SK-N-SH (cell line): ENCODE measurements around the gene CCDC87. TPM values are rescaled to one million over a fixed set of nuclear protein-coding genes. Genes with fewer than 3 reads are reported as not detected.
"Not testable (repeated sequence)": the region's sequence is repeated elsewhere in the genome, so short reads cannot be mapped to it uniquely, and the experiment has no call there.

Experiments used
- CTCF ChIA-PET: fragments of 300-600, 350-600 bp; formaldehyde crosslinking; extraction: SDS; loops from one replicate; lab custom pipeline; 2021; lab: Yijun Ruan, JAX
- POLR2A ChIA-PET: fragments of 350-600 bp; sonication (Branson Sonifier 250); formaldehyde crosslinking; extraction: SDS; loops from one replicate; lab custom pipeline; 2020; ENCODE audit warnings: antibody characterized with exemption, inconsistent platforms; lab: Yijun Ruan, JAX
- DNase-seq: peaks from one replicate; pipeline ENCODE4 v3.0.0; 2012
- H2AFZ ChIP-seq: fragments of 200-600 bp; sonication (generic); 2 replicates; pipeline ENCODE4 v1.8.1; 2016; ENCODE audit warnings: antibody characterized with exemption, mild to moderate bottlenecking, low read depth
- H3F3A ChIP-seq: fragments of 200-600 bp; sonication (generic); replicated peaks from 2 replicates; pipeline ENCODE3; 2016; ENCODE audit warnings: antibody characterized with exemption, mild to moderate bottlenecking; ENCODE audit not compliant: insufficient read depth
- H3K27ac ChIP-seq, 2 experiments: fragments of 200-500 bp in 1 of 2; fragments of 200-600 bp in 1 of 2; sonication (Bioruptor generic) in 1 of 2; sonication (generic), shearing (Covaris generic) in 1 of 2; 2 replicates each; pipeline versions ENCODE4 v1.5.1 to v1.6.1; 2014 to 2016; ENCODE audit warnings: low read depth in 2 of 2, inconsistent platforms in 1 of 2, low read length in 1 of 2, mild to moderate bottlenecking in 1 of 2, mixed read lengths in 1 of 2
- H3K27me3 ChIP-seq: fragments of 200-600 bp; sonication (generic), shearing (Covaris generic); 2 replicates; pipeline ENCODE4 v1.6.1; 2016; ENCODE audit warnings: mixed run types; ENCODE audit not compliant: insufficient read depth
- H3K36me3 ChIP-seq, 2 experiments: fragments of 200-500 bp in 1 of 2; fragments of 200-600 bp in 1 of 2; sonication (Bioruptor generic) in 1 of 2; sonication (generic) in 1 of 2; replicated peaks in 1 of 2; 2 replicates each; pipeline versions ENCODE3 to v1.5.1; 2014 to 2016; ENCODE audit warnings: low read length in 1 of 2, mild to moderate bottlenecking in 1 of 2; ENCODE audit not compliant: insufficient read depth in 2 of 2, control insufficient read depth in 1 of 2
- H3K4me1 ChIP-seq, 2 experiments: fragments of 200-500 bp in 1 of 2; fragments of 200-600 bp in 1 of 2; sonication (Bioruptor generic) in 1 of 2; sonication (generic), shearing (Covaris generic) in 1 of 2; 2 replicates each; pipeline versions ENCODE4 v1.5.1 to v1.6.1; 2014 to 2016; ENCODE audit warnings: low read depth in 1 of 2, low read length in 1 of 2, mixed run types in 1 of 2; ENCODE audit not compliant: insufficient read depth in 2 of 2, control insufficient read depth in 1 of 2
- H3K4me2 ChIP-seq: fragments of 200-600 bp; sonication (generic), shearing (Covaris generic); 2 replicates; pipeline ENCODE4 v1.6.1; 2017; ENCODE audit warnings: mixed run types
- H3K4me3 ChIP-seq, 2 experiments: fragments of 200-500 bp in 1 of 2; fragments of 200-600 bp in 1 of 2; sonication (Bioruptor generic) in 1 of 2; sonication (generic), shearing (Covaris generic) in 1 of 2; 2 replicates each; pipeline versions ENCODE4 v1.5.1 to v1.8.1; 2014 to 2016; ENCODE audit warnings: low read depth in 2 of 2, inconsistent platforms in 1 of 2, low read length in 1 of 2, mild to moderate bottlenecking in 1 of 2, mixed read lengths in 1 of 2, moderate library complexity in 1 of 2
- H3K79me2 ChIP-seq: fragments of 200-600 bp; sonication (generic); 2 replicates; pipeline ENCODE4 v1.8.1; 2017; ENCODE audit warnings: mild to moderate bottlenecking; ENCODE audit not compliant: insufficient read depth
- H3K9ac ChIP-seq: fragments of 200-600 bp; sonication (generic); 2 replicates; pipeline ENCODE4 v1.6.1; 2017; ENCODE audit warnings: mixed run types
- H3K9me2 ChIP-seq: fragments of 200-600 bp; sonication (generic); 2 replicates; pipeline ENCODE4 v1.6.1; 2017; ENCODE audit warnings: mixed run types
- H3K9me3 ChIP-seq: fragments of 200-600 bp; sonication (generic); 2 replicates; pipeline ENCODE4 v1.6.1; 2017; ENCODE audit warnings: mixed run types, mild to moderate bottlenecking, moderate library complexity
- H4K20me1 ChIP-seq: fragments of 200-600 bp; sonication (generic); 2 replicates; pipeline ENCODE4 v1.6.1; 2017; ENCODE audit warnings: mild to moderate bottlenecking, mixed run types; ENCODE audit not compliant: insufficient read depth
- CTCF ChIP-seq: fragments of 200-600 bp; sonication (generic); IDR thresholded peaks from 2 replicates; pipeline ENCODE4 v1.6.1; 2017; ENCODE audit warnings: antibody characterized with exemption, mild to moderate bottlenecking, moderate library complexity
- EZH2phosphoT487 ChIP-seq: fragments of 200-600 bp; sonication (generic); IDR thresholded peaks from 2 replicates; pipeline ENCODE4 v1.6.1; 2017; ENCODE audit warnings: low read depth, mixed run types, mild to moderate bottlenecking, antibody characterized with exemption, moderate library complexity, borderline replicate concordance
- GABPA ChIP-seq: IDR thresholded peaks from 2 replicates; pipeline ENCODE4 v1.4.0; 2012; ENCODE audit warnings: low read depth, mild to moderate bottlenecking
- GATA2 ChIP-seq: sonication (generic); formaldehyde crosslinking; IDR thresholded peaks from 2 replicates; pipeline ENCODE4 v1.5.0; 2020; ENCODE audit warnings: mild to moderate bottlenecking, missing genetic modification reagents
- JUND ChIP-seq: IDR thresholded peaks from 2 replicates; pipeline ENCODE4 v1.4.0; 2012
- NFIC ChIP-seq: IDR thresholded peaks from 2 replicates; pipeline ENCODE4 v1.4.0; 2012; ENCODE audit warnings: borderline replicate concordance
- PBX3 ChIP-seq: IDR thresholded peaks from 2 replicates; pipeline ENCODE4; 2012
- POLR2AphosphoS5 ChIP-seq: IDR thresholded peaks from 2 replicates; pipeline ENCODE4 v1.6.1; 2012; ENCODE audit warnings: low read depth, low read length
- ZBTB33 ChIP-seq: IDR thresholded peaks from 2 replicates; pipeline ENCODE4 v1.4.0; 2012; ENCODE audit warnings: low read depth, borderline replicate concordance
- WGBS: methylation state at CpG from one replicate; pipeline ENCODE4 v1.1.6; 2017; ENCODE audit warnings: low lambda C conversion rate; 5-methylcytosine and 5-hydroxymethylcytosine counted together
- polyA plus RNA-seq, 3 experiments: library from polyadenylated mRNA; depleted of rRNA; stranded (reverse); fragments of >200 nt; gene quantifications; 2 replicates each; pipeline ENCODE4 v1.2.3, GENCODE V29; 2012

CCDC87 gene
- polyA plus RNA-seq, 1 of the 3 experiments (the other 2 are of a cell fraction): 0.21 TPM

- TF ChIP-seq PBX3 (no peak), GATA2 (CRISPR knock-in tag) (no peak), JUND (no peak), EZH2phosphoT487 (no peak), CTCF (peak; percentile 57), GABPA (no peak)
- TF ChIP-seq, all 33 proteins: peak for 7
Measured at GRCh38 chr11:66592457-66593302, at the start of gene CCDC87, which contains the start of gene CCS (continued).

DNA sequence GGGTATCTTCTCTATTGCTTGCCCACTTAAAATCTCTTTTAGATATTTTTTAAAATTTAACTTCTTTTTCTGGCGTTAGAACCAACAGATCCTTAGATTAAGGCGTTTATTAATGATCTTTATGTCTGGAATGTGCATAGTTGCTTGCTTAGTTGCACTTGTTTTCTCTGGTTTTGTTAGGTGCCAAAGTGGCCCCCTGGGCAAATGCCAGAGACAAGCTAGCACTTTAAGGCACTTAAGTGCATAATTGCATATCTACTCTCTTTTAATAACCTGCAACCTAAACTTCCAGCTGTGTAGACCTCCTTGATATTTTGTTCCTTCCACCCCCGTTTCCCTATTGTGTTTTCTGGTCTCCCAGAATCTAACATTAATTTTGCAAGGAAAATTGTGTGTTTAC is 49.0 kb upstream of the CCDC87 start:
- 14% methylated on average over 3 of the region's 3 CpGs for WGBS
- Histone ChIP-seq H3K4me2 (peak overlapping the region; percentile 83), H3K4me3 (peak overlapping the region; percentile 75 to 97), H3K36me3 (peaks cover 70 to 71% of the 10 kb centered on the region in 2 experiments), H3K9ac (peak overlapping the region; percentile 96; the same call in 1 of the 2 replicates), H3K9me3 (no peaks in the 10 kb centered on the region), H2AFZ (no peak overlapping the region), H3K4me1 (peaks cover 43 to 56% of the 10 kb centered on the region in 2 experiments), H3F3A (peaks cover 15% of the 10 kb centered on the region), H3K79me2 (peaks cover 97% of the 10 kb centered on the region), H3K27ac (no peak overlapping the region), H4K20me1 (peaks cover 82% of the 10 kb centered on the region), H3K27me3 (no peaks in the 10 kb centered on the region), H3K9me2 (no peaks in the 10 kb centered on the region)
- TF ChIP-seq ZBTB33: no peak
- TF ChIP-seq POLR2AphosphoS5: no peak
- 0 out of 2 replicates have a peak, but pooled peaks have one; percentile 23 for TF ChIP-seq NFIC
- POLR2A ChIA-PET: no interaction called here
- CTCF ChIA-PET: interaction anchor here (1.3 to 1.8 kb wide), 3 partner anchors 11 to 64 kb away, joined by 3 to 5 read pairs (median 4); partner anchors contain the start of gene RBM4B
- no peak for DNase-seq

DNA sequence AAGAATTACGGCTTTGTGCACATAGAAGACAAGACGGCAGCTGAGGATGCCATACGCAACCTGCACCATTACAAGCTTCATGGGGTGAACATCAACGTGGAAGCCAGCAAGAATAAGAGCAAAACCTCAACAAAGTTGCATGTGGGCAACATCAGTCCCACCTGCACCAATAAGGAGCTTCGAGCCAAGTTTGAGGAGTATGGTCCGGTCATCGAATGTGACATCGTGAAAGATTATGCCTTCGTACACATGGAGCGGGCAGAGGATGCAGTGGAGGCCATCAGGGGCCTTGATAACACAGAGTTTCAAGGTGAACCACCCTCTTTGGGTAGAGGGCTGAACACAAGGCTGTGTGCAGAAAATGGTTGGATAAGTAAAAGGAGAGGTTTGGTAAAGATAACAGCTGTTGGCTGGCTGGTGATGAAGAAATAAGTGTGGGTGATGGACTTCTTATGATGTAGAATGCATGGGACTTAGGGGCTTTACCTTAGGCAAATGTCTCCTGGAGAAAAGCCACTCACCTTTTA is 47.0 kb upstream of the CCDC87 start:
- POLR2A ChIA-PET: interaction anchor here (1.7 to 2.6 kb wide), 2 partner anchors 10 to 38 kb away, joined by 6 to 15 read pairs; partner anchors contain the start of gene RBM4B

More for the DNA sequence above, 47.0 kb upstream of the CCDC87 start:
- Histone ChIP-seq H4K20me1 (peaks cover 63% of the 10 kb centered on the region), H3K4me2 (peak overlapping the region; percentile 83), H3K4me1 (peaks cover 43 to 52% of the 10 kb centered on the region in 2 experiments), H3F3A (peaks cover 28% of the 10 kb centered on the region), H3K4me3 (peak overlapping the region; percentile 75 to 97), H3K36me3 (peaks cover 50 to 52% of the 10 kb centered on the region in 2 experiments), H3K9ac (peak overlapping the region; percentile 96; the same call in 1 of the 2 replicates), H3K79me2 (peaks cover 97% of the 10 kb centered on the region)
- WGBS: 40% methylated on average over 9 of the region's 10 CpGs
- H3K9me2 ChIP-seq, H2AFZ ChIP-seq, DNase-seq, H3K27ac ChIP-seq, H3K27me3 ChIP-seq, H3K9me3 ChIP-seq: not testable (repeated sequence)
- CTCF ChIA-PET: interaction anchor here (1.2 to 1.7 kb wide), 2 partner anchors 38 to 336 kb away, joined by 3 to 5 read pairs; partner anchors contain the start of gene RBM4B
